Stimulated activated CD4-positive, alpha-beta T cell treated with anti-CD3 and anti-CD28 coated beads, Interleukin-12 subunit alpha, Interleukin-12 subunit beta, amount 100 ng/mL, for 4 hours (primary cell): Measurements from ENCODE around the gene BOLA1.
"Not testable (repeated sequence)": the region's sequence is repeated elsewhere in the genome, so short reads cannot be mapped to it uniquely, and the experiment has no call there.

Experiments
- DNase-seq: peaks from one replicate; pipeline ENCODE4 v3.0.0-alpha.2; 2020

BOLA1 gene

GRCh38 chr1:149933208-149933607, 33.8 kb downstream of the BOLA1 start:
- no peak for DNase-seq

GRCh38 chr1:149934356-149934755, 35.0 kb downstream of the BOLA1 start:
- DNase-seq: no peak

DNA sequence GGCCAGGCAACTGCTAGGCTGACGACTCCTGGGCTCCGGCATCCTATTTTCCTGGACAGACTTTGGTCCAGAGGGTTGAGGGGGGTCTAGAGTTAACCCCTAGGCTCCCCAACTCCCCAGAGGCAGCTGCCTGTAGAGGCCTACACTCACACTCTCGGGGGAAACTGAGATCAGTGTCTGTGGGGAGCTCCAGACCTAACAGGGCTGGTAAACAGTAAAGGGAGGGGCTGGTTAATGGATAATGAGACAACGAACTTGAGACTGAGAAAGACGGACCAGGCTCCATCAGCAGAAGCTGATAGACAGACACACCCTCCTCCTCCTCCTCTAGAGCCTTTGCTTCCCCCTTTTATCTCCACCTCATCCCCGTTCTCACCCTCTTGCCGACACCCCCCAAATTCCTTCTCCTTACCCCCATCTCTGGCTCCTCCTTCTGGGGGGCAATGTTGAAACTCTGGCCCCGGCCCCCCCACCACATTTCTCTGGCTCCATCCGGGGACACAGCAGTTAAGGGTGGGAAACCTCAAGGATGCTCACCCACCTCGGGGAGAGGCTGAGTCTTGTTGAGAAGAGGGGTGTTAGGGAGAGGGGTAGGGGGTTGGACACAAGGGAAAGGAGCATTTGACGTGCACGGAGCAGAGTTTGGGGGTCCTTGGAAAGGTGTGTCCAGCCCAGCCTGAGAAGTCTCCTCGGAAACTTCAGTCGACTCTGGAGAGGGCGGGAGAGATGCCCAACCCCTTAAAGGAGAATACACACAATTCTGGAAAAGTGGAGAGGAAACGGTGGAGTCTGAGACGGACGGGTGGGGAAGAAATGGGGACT, 37.0 kb downstream of the BOLA1 start, which contains the start of gene MTMR11:
MTMR11 (minus strand) TSS at position 710 of the 822 bp plus-strand sequence; CDS start at position 478, 232 bp downstream.
- DNase-seq: no peak

DNA sequence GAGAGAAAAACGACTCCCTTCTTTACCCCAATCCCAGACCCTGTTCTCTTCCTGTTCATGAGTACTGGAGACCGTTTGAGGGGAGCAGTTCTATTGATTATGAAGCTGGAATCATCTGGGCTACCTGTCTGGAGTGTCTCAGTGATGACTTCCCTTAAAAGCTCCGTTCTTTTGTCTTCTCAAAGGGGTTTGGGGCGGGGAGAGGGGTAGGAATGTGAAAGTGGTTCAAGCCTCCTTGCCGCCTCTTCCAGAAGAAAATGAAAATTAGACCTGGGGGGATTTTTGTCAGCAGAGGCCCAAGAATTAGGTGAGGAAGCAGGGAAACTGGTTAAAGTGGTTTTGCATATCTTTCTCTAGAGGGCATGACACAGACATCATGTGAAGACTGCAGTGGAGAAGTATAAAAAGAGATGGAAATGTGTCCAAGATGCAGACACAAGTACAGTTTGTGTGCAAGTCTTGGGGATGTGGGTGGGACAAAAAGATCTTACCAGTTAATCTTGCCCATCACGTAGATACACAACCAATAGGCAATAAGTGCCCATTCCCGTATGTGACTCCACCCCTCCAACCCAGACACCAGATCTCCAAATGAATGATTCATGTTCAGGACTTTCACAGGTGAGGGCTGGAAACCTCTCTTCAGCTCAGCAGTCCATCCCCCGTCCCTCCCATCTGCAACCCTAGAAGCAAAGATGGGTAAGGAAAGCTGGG, 37.8 kb downstream of the BOLA1 start:
- no peak for DNase-seq

DNA sequence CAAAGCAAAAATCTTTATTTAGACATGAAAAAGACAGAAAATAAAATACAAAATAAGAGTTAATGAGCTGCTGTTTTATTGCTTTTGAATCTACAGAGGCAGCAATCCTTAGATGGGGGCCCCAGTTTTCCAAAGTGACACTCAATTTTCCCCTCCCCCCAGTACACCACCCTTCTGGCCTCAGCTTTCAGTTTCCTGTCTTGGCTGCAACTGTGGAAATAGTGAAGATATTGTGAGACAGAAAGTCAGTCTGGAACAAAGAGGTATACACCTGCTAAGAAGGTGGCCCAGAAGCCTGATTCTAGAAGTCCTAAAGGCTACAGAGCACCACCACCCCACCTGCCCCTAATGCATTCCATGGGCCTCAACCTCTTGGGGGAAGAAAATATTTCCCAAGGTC, 38.4 kb downstream of the BOLA1 start:
- DNase-seq: no peak

DNA sequence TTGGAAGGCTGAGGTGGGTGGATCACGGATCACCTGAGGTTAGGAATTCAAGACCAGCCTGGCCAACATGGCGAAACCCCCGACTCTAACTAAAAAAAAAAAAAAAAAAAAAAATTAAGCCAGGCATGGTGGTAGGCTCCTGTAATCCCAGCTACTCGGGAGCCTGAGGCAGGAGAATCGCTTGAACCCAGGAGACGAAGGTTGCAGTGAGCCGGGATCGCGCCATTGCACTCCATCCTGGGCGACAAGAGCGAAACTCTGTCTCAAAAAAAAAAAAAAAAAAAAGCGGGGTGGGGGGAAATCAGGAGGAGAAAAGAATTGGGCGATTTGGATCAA, 39.3 kb downstream of the BOLA1 start:
- not testable (repeated sequence) for DNase-seq

DNA sequence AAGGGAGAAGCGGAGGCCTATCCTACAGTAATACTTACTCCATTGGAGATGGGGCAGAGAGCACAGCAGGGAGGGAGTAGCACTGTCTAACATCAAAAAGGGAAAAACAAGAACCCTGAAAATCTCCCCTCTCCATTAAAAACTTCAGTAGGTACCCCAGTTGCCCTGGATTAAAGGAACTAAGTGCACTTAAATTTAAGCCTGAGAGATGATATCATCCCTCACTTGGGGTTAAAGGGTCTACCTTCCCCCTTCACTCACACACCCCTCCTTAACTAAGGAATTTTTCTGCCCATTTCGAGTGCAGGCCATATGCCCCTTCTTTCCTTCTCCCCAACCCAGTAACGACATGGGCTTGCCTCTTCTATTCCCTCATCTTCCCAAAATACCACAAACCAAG, 41.1 kb downstream of the BOLA1 start:
- no peak for DNase-seq

GRCh38 chr1:149942207-149942606, 42.8 kb downstream of the BOLA1 start:
- DNase-seq: no peak

DNA sequence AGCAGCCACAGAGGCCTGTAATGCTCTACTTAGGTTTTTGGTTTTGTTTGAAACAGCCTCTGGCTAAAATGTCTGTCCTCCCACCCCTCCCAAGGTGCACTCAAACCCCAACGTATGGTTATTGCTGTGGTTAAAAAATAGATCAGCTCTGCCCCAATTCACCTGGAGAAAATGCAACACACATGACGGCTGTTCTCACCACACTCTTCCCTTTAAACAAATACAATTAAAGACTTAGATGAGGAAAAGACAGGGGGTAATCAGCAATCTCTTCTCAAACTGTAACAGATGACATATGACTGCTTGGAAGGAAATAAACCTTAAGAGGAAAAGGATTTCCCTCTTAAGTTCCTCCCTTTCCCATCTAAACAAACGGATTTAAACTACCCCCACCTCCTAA, 43.5 kb downstream of the BOLA1 start:
- no peak for DNase-seq

GRCh38 chr1:149945206-149945605, 45.8 kb downstream of the BOLA1 start:
- DNase-seq: no peak

- DNase-seq: no peak
These were observed 50.5 kb downstream of the BOLA1 start for GRCh38 chr1:149949911-149950310.
